Natural killer cell treated with Interleukin-12 subunit alpha and Interleukin-12 subunit beta and Interleukin-15 and Interleukin-18, amount 100 ng/mL, for 72 hours (primary cell): Measurements from ENCODE around the gene CDCA7. TPM values are rescaled to one million over a fixed set of nuclear protein-coding genes. Genes with fewer than 3 reads are reported as not detected.

ENCODE experiments used
- ATAC-seq, 2 donors: fragments of 150-1000 bp; cut with Tn5 transposase in 1 of 2; sonication (Bioruptor Pico), chemical (Tn5 transposase) in 1 of 2; 2 replicates each; pipeline ENCODE4 v1.10.0; 2021
- DNase-seq: peaks from one replicate; pipeline ENCODE4 v3.0.0; 2022; ENCODE audit warnings: low spot score
- H3K27ac Mint-ChIP-seq, 2 donors: 1 replicate in 1 of 2; 2 replicates in 1 of 2; pipeline ENCODE4 v1.8.0; 2022; ENCODE audit warnings: mixed read lengths in 2 of 2, mild to moderate bottlenecking in 1 of 2, moderate library complexity in 1 of 2
- H3K27me3 Mint-ChIP-seq, 2 donors: 1 replicate in 1 of 2; 2 replicates in 1 of 2; pipeline ENCODE4 v1.8.0; 2022; ENCODE audit warnings: mixed read lengths in 2 of 2
- H3K36me3 Mint-ChIP-seq: one replicate; pipeline ENCODE4 v1.8.0; 2022; ENCODE audit warnings: mixed read lengths
- H3K4me1 Mint-ChIP-seq, 2 donors: 1 replicate in 1 of 2; 2 replicates in 1 of 2; pipeline ENCODE4 v1.8.0; 2022; ENCODE audit warnings: low read depth in 2 of 2, mixed read lengths in 2 of 2, mild to moderate bottlenecking in 1 of 2
- H3K4me3 Mint-ChIP-seq: one replicate; pipeline ENCODE4 v1.8.0; 2022; ENCODE audit warnings: mixed read lengths
- H3K9me3 Mint-ChIP-seq: 2 replicates; pipeline ENCODE4 v1.8.0; 2022; ENCODE audit warnings: mixed read lengths
- total RNA-seq, 2 donors: library from RNA; stranded (reverse); gene quantifications; one replicate each; pipeline ENCODE4 v1.2.3, GENCODE V29; 2022

The CDCA7 gene
- total RNA-seq, 2 donors from 2014 or later = 19.0 to 55.4 TPM

DNA sequence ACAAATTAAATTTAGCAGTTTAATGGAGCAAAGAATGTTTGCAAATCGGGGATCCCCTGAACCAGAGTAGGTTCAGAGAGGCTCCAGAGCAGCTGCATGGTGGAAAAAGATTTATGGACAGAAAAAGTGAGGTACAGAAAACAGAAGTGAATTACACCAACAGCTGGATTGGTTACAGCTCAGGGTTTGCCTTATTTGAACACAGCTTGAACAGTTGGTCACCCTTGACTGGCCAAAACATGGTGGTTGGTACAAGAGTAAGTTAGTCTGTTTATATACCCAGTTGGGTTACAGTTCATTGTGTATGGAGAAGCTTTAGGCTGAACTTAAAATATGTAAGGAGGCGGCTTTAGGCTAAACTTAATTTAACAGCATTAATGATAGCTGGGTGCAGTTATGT lies 5.4 kb upstream of the CDCA7 start:
- H3K27me3 Mint-ChIP-seq = peaks cover 26 to 44% of the 10 kb centered on the region in 2 donors
- H3K27ac Mint-ChIP-seq = no peak overlapping the region
- DNase-seq (no peak), ATAC-seq (no peak)
- H3K4me1 Mint-ChIP-seq = peaks cover 7 to 14% of the 10 kb centered on the region in 2 donors
- peaks cover 3% of the 10 kb centered on the region for H3K9me3 Mint-ChIP-seq
- no peak overlapping the region for H3K4me3 Mint-ChIP-seq
- peaks cover 12% of the 10 kb centered on the region for H3K36me3 Mint-ChIP-seq

DNA sequence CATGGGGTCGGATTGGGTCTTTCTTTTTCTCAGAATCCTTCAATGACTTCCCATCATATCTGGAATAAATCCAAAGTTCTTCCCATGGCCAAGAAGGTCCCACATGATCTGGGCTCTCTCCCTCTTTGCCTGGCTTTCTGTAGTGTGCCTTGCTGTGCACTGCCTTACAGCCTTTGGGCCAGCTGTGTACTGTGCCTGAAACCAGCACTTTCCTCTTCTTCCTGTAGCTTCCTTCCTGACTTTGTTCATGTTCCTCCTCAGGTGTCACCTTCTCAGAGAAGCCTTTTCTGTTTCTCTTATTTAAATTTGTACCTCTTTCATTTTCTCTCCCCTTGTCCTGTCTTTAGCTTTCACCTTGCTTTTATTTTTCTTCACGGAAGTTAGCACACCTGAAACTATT lies 4.3 kb upstream of the CDCA7 start:
- ATAC-seq (no peak), DNase-seq (no peak)
- Mint-ChIP-seq H3K36me3 (peaks cover 12% of the 10 kb centered on the region), H3K27me3 (peaks cover 28 to 45% of the 10 kb centered on the region in 2 donors), H3K27ac (no peak overlapping the region), H3K4me3 (no peak overlapping the region), H3K9me3 (peaks cover 3% of the 10 kb centered on the region), H3K4me1 (peaks cover 10 to 15% of the 10 kb centered on the region in 2 donors)

DNA sequence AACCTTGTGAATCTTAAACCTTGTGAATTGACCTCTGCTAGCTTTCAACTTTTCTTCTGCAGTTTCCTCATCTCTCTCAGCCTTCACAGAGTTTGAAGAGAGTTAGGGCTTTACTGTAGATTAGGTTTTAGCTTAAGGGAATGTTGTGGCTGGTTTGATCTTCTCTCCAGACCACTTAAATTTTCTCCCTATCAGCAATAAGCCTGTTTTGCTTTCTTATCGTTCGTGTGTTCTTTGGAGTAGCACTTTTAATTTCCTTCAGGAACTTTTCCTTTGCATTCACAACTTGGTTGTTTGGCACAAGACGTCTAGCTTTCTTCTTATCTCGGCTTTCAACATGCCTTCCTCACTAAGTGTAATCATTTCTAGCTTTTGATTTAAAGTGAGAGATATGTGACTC lies 2.8 kb upstream of the CDCA7 start:
- no peak overlapping the region for H3K27ac Mint-ChIP-seq
- peaks cover 17% of the 10 kb centered on the region for H3K36me3 Mint-ChIP-seq
- H3K27me3 Mint-ChIP-seq = peaks cover 28 to 54% of the 10 kb centered on the region in 2 donors
- DNase-seq (no peak), ATAC-seq (no peak)
- no peak overlapping the region for H3K4me3 Mint-ChIP-seq
- H3K4me1 Mint-ChIP-seq = peaks cover 17 to 28% of the 10 kb centered on the region in 2 donors
- H3K9me3 Mint-ChIP-seq = no peaks in the 10 kb centered on the region

DNA sequence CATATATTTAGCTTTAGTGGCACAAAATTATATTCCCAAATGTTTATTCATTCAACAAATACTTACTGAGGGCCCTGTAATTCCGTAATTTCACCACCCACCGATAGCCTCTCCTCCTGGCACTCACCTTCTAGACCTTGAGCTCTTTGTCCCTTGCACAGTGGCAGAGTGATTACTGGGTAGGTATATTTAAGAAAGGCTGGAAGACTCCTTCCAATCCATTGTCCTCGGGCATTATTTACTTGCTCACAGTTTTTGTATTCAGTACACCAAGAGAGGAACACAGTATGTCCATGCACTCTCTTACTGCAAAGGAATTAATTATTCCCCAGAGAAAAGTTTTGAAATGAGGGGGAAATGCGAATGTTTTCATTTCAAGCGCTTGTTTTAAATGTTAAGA lies 1.1 kb upstream of the CDCA7 start:
- peaks cover 18 to 33% of the 10 kb centered on the region in 2 donors for H3K4me1 Mint-ChIP-seq
- H3K27me3 Mint-ChIP-seq = peaks cover 28 to 54% of the 10 kb centered on the region in 2 donors
- peak overlapping the region; percentile 96 for H3K4me3 Mint-ChIP-seq
- H3K36me3 Mint-ChIP-seq = peaks cover 18% of the 10 kb centered on the region
- peak overlapping the region; percentile 86 to 88 for H3K27ac Mint-ChIP-seq
- ATAC-seq (no peak), DNase-seq (no peak)
- no peaks in the 10 kb centered on the region for H3K9me3 Mint-ChIP-seq

DNA sequence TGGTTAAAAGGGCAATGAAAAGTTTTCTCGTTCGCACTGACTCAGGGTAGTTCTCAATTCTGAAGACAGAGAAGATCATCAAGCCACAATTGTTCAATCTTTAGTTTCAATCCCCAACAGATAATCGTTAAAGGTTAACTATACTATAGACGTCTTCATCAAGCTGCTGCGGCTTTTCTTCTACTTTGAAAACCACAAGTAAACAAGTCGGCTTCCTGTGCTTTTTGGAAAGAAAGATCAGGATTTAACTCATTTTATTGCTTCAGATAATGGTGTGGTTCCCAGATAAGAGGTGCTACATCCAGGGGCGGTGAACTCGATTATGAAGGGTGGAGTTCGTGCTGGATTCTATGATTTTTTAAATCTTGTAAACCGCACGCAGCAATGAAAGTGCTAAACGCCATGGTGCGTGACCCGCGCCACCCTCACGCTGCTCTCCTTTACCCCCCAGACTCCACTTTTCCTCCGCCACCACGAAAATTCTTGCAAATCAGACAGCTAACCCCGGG lies 545 bp upstream of the CDCA7 start:
- ATAC-seq (peak in 1 of 2 donors; percentile 75), DNase-seq (no peak)
- Mint-ChIP-seq H3K9me3 (no peaks in the 10 kb centered on the region), H3K27me3 (peaks cover 28 to 54% of the 10 kb centered on the region in 2 donors), H3K4me3 (peak overlapping the region; percentile 96), H3K27ac (peak overlapping the region; percentile 86 to 88), H3K4me1 (peaks cover 18 to 39% of the 10 kb centered on the region in 2 donors), H3K36me3 (peaks cover 18% of the 10 kb centered on the region)

DNA sequence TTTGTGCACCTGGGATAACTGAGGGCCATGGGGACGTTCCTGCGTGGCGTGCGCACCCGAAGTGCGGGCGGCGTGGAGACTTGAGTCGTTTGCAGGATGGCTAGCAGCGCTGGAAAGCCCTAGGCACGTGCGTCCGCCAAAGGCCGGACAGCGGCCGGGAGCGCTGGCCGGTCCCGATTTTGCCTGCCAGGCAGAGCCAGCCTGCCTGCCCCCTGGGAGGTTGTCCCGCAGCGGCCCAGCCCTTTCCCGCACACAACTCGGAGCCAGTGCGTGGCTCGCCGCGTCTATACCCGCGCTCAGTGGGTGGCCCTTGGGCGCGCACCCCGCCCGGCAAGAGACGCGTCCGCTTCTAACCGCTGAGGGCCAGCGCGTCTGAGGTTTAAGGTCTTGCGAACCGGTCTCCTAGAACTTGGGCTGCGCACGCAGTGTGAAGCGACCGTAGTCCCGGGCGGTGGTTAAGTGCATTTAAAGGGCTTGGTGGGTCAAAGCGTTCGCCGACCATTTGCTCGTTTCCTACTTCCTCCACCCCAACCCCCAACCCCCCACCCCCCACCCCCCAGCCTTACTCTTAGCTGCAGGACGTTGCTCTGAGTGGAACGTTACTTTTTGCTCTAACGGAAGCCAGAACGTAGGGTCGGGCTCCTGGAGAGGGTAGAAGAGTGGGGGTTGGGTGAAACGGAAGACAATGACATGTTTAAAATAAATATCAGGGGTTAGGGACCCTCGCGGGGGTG lies 627 bp downstream of the CDCA7 start:
- ATAC-seq = peak; percentile 62 to 81
- peak overlapping the region; percentile 29 to 66 for H3K27ac Mint-ChIP-seq
- H3K4me3 Mint-ChIP-seq = peak overlapping the region; percentile 88

DNA sequence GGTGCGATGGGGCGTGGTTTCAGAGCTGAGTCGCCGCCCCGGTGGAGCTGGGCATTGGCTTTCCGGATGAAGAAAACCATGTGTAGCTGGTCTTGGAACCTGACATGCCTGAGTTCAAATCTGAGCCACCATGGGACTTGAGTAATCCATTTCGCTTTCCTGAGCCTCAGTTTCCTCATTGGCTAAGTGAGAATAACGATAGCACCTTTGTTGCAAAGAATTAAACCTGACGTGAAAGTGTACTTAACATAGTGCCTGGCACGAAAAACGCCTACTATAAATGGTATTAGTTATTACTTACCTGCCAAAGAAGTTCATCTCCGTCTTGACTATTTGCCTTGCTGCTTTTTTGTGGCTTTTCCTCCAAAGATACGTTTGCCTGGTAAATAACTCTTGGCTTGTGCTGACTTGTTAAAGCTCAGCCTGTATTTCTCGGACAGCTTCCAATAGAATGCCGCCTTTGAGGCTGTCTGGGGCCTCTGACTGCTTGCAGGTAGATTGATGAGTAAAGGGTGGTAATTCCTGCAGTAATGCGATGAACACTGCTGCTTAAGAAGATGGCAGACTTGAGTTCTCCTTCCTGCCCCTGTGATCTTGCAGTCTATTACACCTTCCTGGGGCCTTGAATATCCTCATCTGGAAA lies 1.3 kb downstream of the CDCA7 start:
- H3K36me3 Mint-ChIP-seq = peaks cover 24% of the 10 kb centered on the region
- peaks cover 21 to 45% of the 10 kb centered on the region in 2 donors for H3K4me1 Mint-ChIP-seq
- ATAC-seq (no peak), DNase-seq (no peak)
- peak overlapping the region; percentile 88 for H3K4me3 Mint-ChIP-seq
- no peaks in the 10 kb centered on the region for H3K9me3 Mint-ChIP-seq
- H3K27ac Mint-ChIP-seq = peak overlapping the region; percentile 29 to 66
- peaks cover 20 to 47% of the 10 kb centered on the region in 2 donors for H3K27me3 Mint-ChIP-seq

More for the DNA sequence above, 627 bp downstream of the CDCA7 start:
- peaks cover 18 to 39% of the 10 kb centered on the region in 2 donors for H3K4me1 Mint-ChIP-seq
- H3K27me3 Mint-ChIP-seq = peaks cover 25 to 48% of the 10 kb centered on the region in 2 donors
- H3K36me3 Mint-ChIP-seq = peaks cover 18% of the 10 kb centered on the region
- no peaks in the 10 kb centered on the region for H3K9me3 Mint-ChIP-seq
- DNase-seq = peak; percentile 63

DNA sequence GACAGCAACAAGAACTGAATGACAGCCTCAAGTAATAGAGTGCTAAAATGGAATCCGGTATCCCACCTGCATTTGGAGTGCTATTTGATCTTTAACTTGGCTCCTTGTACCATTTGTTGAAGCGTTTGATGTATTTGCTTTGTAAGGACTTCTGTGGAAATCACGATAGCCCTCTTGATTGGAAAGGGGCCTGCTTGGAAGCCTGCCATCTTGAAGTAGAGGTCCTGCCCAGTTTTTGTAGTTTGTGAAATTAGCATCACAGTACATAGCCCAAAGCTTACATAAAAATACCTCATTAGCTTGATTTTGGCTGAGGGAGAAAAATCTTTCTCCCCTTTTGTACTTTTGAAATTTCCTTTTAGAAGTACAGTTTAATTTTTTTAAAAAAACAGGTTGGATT lies 2.7 kb downstream of the CDCA7 start:
- no peaks in the 10 kb centered on the region for H3K9me3 Mint-ChIP-seq
- no peak overlapping the region for H3K27ac Mint-ChIP-seq
- H3K27me3 Mint-ChIP-seq = peaks cover 16 to 34% of the 10 kb centered on the region in 2 donors
- peaks cover 25% of the 10 kb centered on the region for H3K36me3 Mint-ChIP-seq
- ATAC-seq = no peak
- no peak for DNase-seq
- H3K4me3 Mint-ChIP-seq = no peak overlapping the region
- peaks cover 21 to 46% of the 10 kb centered on the region in 2 donors for H3K4me1 Mint-ChIP-seq

DNA sequence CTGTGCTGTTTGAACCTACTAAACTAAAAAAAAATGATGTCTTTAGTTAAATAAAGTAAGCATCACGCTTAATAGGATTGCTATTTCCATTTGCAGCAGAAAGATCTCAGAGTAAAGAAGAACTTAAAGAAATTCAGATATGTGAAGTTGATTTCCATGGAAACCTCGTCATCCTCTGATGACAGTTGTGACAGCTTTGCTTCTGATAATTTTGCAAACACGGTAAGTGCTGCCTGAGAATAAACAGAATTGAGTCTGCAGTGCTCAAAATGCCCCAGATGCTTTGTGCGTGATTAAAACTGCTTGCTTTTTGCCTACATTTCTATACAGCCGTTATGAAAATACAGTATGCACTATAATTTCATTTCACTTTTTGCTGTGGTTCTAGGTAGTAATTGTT lies 3.9 kb downstream of the CDCA7 start:
- Mint-ChIP-seq H3K27ac (peak overlapping the region in 1 of 2 donors; percentile 60), H3K9me3 (no peaks in the 10 kb centered on the region), H3K4me1 (peaks cover 19 to 39% of the 10 kb centered on the region in 2 donors), H3K27me3 (peaks cover 8 to 23% of the 10 kb centered on the region in 2 donors), H3K36me3 (peaks cover 22% of the 10 kb centered on the region), H3K4me3 (peak overlapping the region; percentile 19)
- ATAC-seq (no peak), DNase-seq (no peak)

DNA sequence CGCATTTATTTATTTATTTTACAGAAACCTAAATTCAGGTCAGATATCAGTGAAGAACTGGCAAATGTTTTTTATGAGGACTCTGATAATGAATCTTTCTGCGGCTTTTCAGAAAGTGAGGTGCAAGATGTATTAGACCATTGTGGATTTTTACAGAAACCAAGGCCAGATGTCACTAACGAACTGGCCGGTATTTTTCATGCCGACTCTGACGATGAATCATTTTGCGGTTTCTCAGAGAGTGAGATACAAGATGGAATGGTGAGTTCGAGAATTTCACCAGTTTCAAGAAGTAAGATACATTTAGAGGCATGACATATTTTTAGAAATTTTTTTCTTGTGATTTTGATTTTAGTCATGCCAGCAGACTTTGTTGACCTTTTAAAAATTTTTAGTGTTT lies 4.6 kb downstream of the CDCA7 start:
- DNase-seq (no peak), ATAC-seq (peak in 1 of 2 donors; percentile 49)
- peak overlapping the region; percentile 19 for H3K4me3 Mint-ChIP-seq
- no peaks in the 10 kb centered on the region for H3K9me3 Mint-ChIP-seq
- H3K36me3 Mint-ChIP-seq = peaks cover 23% of the 10 kb centered on the region
- H3K27me3 Mint-ChIP-seq = peaks cover 3 to 17% of the 10 kb centered on the region in 2 donors
- H3K27ac Mint-ChIP-seq = peak overlapping the region in 1 of 2 donors; percentile 60
- peaks cover 14 to 33% of the 10 kb centered on the region in 2 donors for H3K4me1 Mint-ChIP-seq

DNA sequence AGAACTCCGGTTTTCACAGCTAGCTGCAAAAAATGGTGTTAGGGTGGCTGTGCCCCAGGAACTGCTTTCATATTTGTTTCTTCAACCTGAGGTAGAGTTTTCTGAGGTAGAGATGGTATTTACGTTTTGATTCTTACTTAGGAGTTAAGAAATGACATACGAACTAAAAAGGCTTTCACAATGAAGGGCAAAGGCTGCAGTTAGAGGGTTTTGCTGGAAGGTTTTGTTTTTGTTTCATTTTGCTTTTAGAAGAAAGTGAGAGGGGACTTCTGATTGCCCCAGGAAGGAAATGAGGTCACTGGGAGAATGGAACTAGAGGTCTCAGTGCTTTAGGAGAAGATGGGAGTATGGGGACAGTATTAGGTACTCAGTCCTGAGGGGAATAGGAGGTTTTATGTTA lies 15.5 kb downstream of the CDCA7 start:
- peaks cover 4% of the 10 kb centered on the region for H3K36me3 Mint-ChIP-seq
- no peaks in the 10 kb centered on the region for H3K9me3 Mint-ChIP-seq
- H3K4me3 Mint-ChIP-seq = peak overlapping the region; percentile 29
- DNase-seq (no peak), ATAC-seq (peak; percentile 40 to 66)
- peak overlapping the region; percentile 3 to 43 for H3K27ac Mint-ChIP-seq
- H3K4me1 Mint-ChIP-seq = peaks cover 4 to 15% of the 10 kb centered on the region in 2 donors
- H3K27me3 Mint-ChIP-seq = no peaks in the 10 kb centered on the region

DNA sequence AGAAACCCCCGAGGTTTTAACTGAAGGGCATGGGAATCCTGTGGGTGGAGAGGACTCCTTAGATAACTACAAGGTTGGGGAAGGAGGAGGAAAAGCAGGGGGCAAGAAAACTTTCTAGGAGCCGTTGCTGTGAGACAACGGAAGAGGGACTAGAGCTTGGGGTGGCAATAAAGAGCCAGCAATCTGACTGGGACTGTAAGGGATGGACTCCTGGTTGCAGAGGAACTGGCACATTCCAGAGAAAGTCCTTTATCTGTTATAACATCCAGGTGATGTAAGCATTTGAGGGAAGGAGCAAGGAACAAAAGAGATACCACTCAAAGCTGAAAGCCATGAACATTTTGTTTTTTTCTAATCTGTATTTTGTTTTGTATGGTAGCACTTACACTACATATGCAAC lies 16.4 kb downstream of the CDCA7 start:
- H3K27me3 Mint-ChIP-seq = no peaks in the 10 kb centered on the region
- no peaks in the 10 kb centered on the region for H3K9me3 Mint-ChIP-seq
- no peak overlapping the region for H3K4me3 Mint-ChIP-seq
- H3K36me3 Mint-ChIP-seq = peaks cover 4% of the 10 kb centered on the region
- peaks cover 4 to 15% of the 10 kb centered on the region in 2 donors for H3K4me1 Mint-ChIP-seq
- DNase-seq (no peak), ATAC-seq (no peak)
- peak overlapping the region in 1 of 2 donors; percentile 43 for H3K27ac Mint-ChIP-seq

DNA sequence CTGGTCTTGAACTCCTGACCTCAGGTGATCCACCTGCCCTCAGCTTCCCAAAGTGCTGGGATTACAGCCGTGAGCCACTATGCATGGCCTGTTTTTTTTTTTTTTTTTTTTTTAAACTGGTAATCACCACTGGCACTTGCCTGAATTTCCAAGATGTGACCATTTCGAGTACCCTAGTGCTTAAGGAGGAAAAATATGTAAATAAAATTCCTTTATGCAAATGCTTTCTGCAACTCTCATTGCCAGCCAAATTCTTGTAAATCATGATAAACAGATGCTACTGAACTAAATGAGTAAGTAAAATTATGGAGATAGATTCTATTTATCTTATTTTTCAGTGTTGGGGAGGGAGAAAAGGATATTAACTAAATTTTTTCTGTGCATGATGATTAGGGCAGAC lies 18.6 kb downstream of the CDCA7 start:
- H3K27ac Mint-ChIP-seq = no peak overlapping the region
- H3K4me3 Mint-ChIP-seq = no peak overlapping the region
- H3K36me3 Mint-ChIP-seq = no peaks in the 10 kb centered on the region
- ATAC-seq (no peak), DNase-seq (no peak)
- H3K27me3 Mint-ChIP-seq = no peaks in the 10 kb centered on the region
- H3K9me3 Mint-ChIP-seq = no peaks in the 10 kb centered on the region
- H3K4me1 Mint-ChIP-seq = peaks cover 4 to 15% of the 10 kb centered on the region in 2 donors

DNA sequence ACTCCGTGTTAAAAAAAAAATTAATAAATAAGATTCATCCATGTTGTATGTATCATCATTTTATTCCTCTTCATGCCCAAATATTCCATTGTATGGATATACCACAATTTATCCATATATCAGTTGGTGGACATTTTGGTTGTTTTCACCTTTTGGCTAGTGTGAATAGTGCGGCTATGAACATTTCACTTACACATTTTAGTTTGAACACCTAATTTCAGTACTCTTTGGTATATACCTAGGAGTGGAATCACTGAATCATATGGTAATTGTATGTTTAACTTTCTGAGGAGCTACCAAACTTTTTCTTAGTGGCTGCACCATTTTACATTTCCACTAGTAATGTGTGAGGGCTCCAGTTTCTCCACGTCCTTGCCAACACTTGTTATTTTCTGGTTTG lies 20.0 kb downstream of the CDCA7 start:
- H3K9me3 Mint-ChIP-seq = no peaks in the 10 kb centered on the region
- H3K27me3 Mint-ChIP-seq = no peaks in the 10 kb centered on the region
- no peak for DNase-seq
- H3K27ac Mint-ChIP-seq = no peak overlapping the region
- no peak for ATAC-seq
- H3K4me1 Mint-ChIP-seq = peaks cover 4 to 14% of the 10 kb centered on the region in 2 donors
- H3K4me3 Mint-ChIP-seq = no peak overlapping the region
- H3K36me3 Mint-ChIP-seq = no peaks in the 10 kb centered on the region
